Activated T-helper 2 cell treated with anti-CD3 and anti-CD28 coated beads, Interferon-gamma antibody, Interleukin-2, Interleukin-4, amounts not matched to agents 10 μg/mL and 5 μg/mL and 100 μg/mL, durations not matched to agents 14 hours and 24 hours and 36 hours (primary cell): ENCODE measurements around the gene MAPK8IP1. TPM values are rescaled to one million over a fixed set of nuclear protein-coding genes. Genes with fewer than 3 reads are reported as not detected.
"Not testable (repeated sequence)": the region's sequence is repeated elsewhere in the genome, so short reads cannot be mapped to it uniquely, and the experiment has no call there.

Experiments
- DNase-seq: peaks from one replicate; pipeline ENCODE4 v3.0.0; 2021; ENCODE audit warnings: low spot score
- H3K27ac Mint-ChIP-seq: one replicate; pipeline ENCODE4 v1.8.0; 2021; ENCODE audit warnings: mixed read lengths
- H3K27me3 Mint-ChIP-seq: one replicate; pipeline ENCODE4 v1.8.0; 2021; ENCODE audit warnings: low read depth, mixed read lengths
- H3K36me3 Mint-ChIP-seq: one replicate; pipeline ENCODE4 v1.8.0; 2021; ENCODE audit warnings: low read depth, mixed read lengths
- H3K4me1 Mint-ChIP-seq: one replicate; pipeline ENCODE4 v1.8.0; 2021; ENCODE audit warnings: low read depth, mixed read lengths
- H3K4me3 Mint-ChIP-seq: one replicate; pipeline ENCODE4 v1.8.0; 2021; ENCODE audit warnings: low read depth, mild to moderate bottlenecking, moderate library complexity, mixed read lengths
- H3K9me3 Mint-ChIP-seq: one replicate; pipeline ENCODE4 v1.8.0; 2021; ENCODE audit warnings: mixed read lengths
- intact Hi-C: fragments of 100-400 bp; cut with micrococcal nuclease; formaldehyde crosslinking; loops from one replicate; pipeline ENCODE4 v1.15.1; 2023
- total RNA-seq: library from RNA; stranded (reverse); gene quantifications from 2 replicates; pipeline ENCODE4 v1.2.3, GENCODE V29; 2022

The MAPK8IP1 gene
- total RNA-seq, 1 donor from 2014 or later, result 0.66 TPM

DNA sequence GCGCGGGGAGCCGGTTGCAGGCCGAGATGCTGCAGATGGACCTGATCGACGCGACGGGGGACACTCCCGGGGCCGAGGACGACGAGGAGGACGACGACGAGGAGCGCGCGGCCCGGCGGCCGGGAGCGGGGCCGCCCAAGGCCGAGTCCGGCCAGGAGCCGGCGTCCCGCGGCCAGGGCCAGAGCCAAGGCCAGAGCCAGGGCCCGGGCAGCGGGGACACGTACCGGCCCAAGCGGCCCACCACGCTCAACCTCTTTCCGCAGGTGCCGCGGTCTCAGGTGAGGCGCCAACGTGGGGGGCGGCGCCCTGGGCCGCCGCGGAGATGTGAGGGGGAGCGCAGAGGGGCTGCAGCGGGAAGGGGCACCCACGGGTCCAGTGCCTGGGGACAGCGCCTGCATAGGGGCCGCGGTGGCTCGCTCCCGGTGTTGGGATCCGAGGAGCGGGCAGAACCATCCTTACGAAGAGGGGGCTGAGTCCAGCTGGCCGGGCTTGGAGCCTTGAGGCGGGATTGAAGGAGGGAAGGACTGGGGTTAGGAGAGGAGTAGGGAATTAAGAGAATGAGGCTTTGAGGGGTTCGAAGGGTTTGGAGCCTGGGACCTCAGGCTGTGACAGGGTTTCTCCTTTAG, 14.8 kb downstream of the MAPK8IP1 start:
- H3K36me3 Mint-ChIP-seq, DNase-seq, H3K4me1 Mint-ChIP-seq, intact Hi-C loops, H3K4me3 Mint-ChIP-seq, H3K9me3 Mint-ChIP-seq, H3K27ac Mint-ChIP-seq: not testable (repeated sequence)
- peaks cover 24% of the 10 kb centered on the region for H3K27me3 Mint-ChIP-seq

- Mint-ChIP-seq H3K27me3 (peaks cover 24% of the 10 kb centered on the region), H3K4me1 (no peaks in the 10 kb centered on the region), H3K27ac (no peak overlapping the region), H3K9me3 (no peaks in the 10 kb centered on the region), H3K4me3 (no peak overlapping the region), H3K36me3 (no peaks in the 10 kb centered on the region)
- intact Hi-C loops, result no loop called here
- DNase-seq, result no peak
Measured at GRCh38 chr11:45900916-45901617, 15.6 kb downstream of the MAPK8IP1 start.

DNA sequence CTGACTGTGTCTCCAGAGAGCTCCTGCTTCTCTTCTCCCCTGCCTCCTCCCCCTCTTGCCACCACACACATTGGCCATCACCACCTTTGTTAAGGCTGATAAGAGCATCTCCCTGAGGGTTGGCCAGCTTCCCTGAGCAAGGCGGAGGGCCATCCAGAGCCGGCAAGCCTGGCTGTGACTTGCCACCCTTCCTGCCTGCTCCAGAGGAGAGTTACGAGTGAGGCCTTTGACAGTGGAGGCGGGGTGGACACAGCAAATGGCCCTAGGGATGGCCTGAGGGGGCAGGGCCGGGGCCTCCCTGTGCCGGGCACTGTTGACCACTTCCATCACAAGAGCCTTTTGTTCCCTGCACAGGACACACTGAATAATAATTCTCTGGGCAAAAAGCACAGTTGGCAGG, 16.2 kb downstream of the MAPK8IP1 start:
- H3K27ac Mint-ChIP-seq, result no peak overlapping the region
- no peaks in the 10 kb centered on the region for H3K36me3 Mint-ChIP-seq
- intact Hi-C loops, result no loop called here
- no peaks in the 10 kb centered on the region for H3K9me3 Mint-ChIP-seq
- no peak for DNase-seq
- peaks cover 24% of the 10 kb centered on the region for H3K27me3 Mint-ChIP-seq
- H3K4me1 Mint-ChIP-seq, result no peaks in the 10 kb centered on the region
- no peak overlapping the region for H3K4me3 Mint-ChIP-seq

DNA sequence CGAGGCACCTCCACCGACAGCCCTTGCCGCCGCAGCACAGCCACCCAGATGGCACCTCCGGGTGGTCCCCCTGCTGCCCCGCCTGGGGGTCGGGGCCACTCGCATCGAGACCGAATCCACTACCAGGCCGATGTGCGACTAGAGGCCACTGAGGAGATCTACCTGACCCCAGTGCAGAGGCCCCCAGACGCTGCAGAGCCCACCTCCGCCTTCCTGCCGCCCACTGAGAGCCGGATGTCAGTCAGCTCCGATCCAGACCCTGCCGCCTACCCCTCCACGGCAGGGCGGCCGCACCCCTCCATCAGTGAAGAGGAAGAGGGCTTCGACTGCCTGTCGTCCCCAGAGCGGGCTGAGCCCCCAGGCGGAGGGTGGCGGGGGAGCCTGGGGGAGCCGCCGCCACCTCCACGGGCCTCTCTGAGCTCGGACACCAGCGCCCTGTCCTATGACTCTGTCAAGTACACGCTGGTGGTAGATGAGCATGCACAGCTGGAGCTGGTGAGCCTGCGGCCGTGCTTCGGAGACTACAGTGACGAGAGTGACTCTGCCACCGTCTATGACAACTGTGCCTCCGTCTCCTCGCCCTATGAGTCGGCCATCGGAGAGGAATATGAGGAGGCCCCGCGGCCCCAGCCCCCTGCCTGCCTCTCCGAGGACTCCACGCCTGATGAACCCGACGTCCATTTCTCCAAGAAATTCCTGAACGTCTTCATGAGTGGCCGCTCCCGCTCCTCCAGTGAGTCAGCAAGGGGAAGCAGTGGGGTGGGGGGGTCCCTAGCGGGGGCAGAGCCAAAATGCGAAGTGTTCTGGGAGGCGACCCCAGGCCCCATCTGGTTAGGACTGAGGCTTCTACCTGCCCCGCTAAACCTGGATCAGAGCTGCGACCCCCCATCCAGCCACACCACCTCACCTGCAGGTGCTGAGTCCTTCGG, 17.3 kb downstream of the MAPK8IP1 start:
- intact Hi-C loops, result no loop called here
- no peak overlapping the region for H3K4me3 Mint-ChIP-seq
- H3K27ac Mint-ChIP-seq, result no peak overlapping the region
- no peak for DNase-seq
- no peaks in the 10 kb centered on the region for H3K4me1 Mint-ChIP-seq
- H3K9me3 Mint-ChIP-seq, result no peaks in the 10 kb centered on the region
- H3K27me3 Mint-ChIP-seq, result peaks cover 24% of the 10 kb centered on the region
- H3K36me3 Mint-ChIP-seq, result no peaks in the 10 kb centered on the region

DNA sequence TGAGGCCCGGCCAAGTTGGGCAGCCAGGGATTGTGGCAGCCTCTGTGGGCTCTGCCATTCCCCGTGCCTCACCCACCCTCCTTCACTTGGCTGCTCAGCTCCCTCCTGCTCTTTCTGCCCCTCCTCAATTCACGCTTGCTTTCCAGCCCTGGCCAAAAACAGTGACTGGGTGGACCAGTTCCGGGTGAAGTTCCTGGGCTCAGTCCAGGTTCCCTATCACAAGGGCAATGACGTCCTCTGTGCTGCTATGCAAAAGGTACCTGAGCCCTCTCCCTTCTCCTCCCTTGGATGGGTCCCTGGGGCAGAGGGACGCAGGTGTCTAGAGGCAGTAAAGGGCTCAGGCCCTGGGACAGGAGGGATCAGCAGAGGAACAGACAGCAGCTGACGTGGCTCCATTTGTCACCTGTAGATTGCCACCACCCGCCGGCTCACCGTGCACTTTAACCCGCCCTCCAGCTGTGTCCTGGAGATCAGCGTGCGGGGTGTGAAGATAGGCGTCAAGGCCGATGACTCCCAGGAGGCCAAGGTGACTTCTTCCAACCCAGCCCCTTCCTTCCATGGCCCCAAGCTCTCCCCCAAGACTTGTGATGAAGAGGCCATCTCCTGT, 19.0 kb downstream of the MAPK8IP1 start:
- Mint-ChIP-seq H3K9me3 (no peaks in the 10 kb centered on the region), H3K4me3 (no peak overlapping the region), H3K36me3 (no peaks in the 10 kb centered on the region), H3K27me3 (peaks cover 18% of the 10 kb centered on the region), H3K4me1 (no peaks in the 10 kb centered on the region), H3K27ac (no peak overlapping the region)
- intact Hi-C loops, result no loop called here
- no peak for DNase-seq

- no peak overlapping the region for H3K27ac Mint-ChIP-seq
- no peak for DNase-seq
- no peak overlapping the region for H3K4me3 Mint-ChIP-seq
- intact Hi-C loops, result no loop called here
- peaks cover 18% of the 10 kb centered on the region for H3K27me3 Mint-ChIP-seq
- no peaks in the 10 kb centered on the region for H3K9me3 Mint-ChIP-seq
- no peaks in the 10 kb centered on the region for H3K36me3 Mint-ChIP-seq
- H3K4me1 Mint-ChIP-seq, result no peaks in the 10 kb centered on the region
Measured at GRCh38 chr11:45905095-45905494, 19.6 kb downstream of the MAPK8IP1 start.

DNA sequence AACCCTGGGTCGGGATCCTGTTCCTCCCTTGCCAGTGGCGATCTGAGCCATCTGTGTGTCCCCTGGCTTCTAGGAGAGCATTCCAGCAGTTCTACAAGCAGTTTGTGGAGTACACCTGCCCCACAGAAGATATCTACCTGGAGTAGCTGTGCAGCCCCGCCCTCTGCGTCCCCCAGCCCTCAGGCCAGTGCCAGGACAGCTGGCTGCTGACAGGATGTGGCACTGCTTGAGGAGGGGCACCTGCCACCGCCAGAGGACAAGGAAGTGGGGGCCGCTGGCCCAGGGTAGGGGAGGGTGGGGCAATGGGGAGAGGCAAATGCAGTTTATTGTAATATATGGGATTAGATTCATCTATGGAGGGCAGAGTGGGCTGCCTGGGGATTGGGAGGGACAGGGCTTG, 20.1 kb downstream of the MAPK8IP1 start:
- peaks cover 16% of the 10 kb centered on the region for H3K27me3 Mint-ChIP-seq
- H3K4me1 Mint-ChIP-seq, intact Hi-C loops, H3K36me3 Mint-ChIP-seq, DNase-seq, H3K4me3 Mint-ChIP-seq, H3K9me3 Mint-ChIP-seq, H3K27ac Mint-ChIP-seq: not testable (repeated sequence)

DNA sequence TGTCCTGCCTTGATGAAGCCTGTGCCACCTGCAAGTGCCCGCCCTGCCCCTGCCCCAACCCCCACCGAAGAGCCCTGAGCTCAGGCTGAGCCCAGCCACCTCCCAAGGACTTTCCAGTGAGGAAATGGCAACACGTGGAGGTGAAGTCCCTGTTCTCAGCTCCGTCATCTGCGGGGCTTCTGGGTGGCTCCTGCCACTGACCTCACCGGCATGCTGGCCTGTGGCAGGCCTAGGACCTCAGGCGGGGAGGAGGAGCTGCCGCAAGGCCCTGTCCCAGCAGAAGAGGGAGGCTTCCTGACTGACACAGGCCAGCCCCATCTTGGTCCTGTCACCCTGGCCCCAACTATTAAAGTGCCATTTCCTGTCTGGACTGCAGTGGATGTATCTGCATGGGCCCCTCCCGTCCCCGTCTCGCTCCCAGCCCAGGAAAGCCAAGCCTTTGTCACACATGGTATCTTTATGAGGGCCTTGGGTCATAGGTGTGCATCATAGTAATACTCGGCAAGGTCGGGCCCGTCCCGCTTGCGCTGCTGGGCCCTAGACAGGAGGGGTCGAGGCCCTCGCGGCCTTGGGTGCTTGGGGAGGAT, 20.7 kb downstream of the MAPK8IP1 start:
- Mint-ChIP-seq H3K4me1 (no peaks in the 10 kb centered on the region), H3K4me3 (no peak overlapping the region), H3K27ac (no peak overlapping the region), H3K36me3 (peaks cover 7% of the 10 kb centered on the region), H3K9me3 (no peaks in the 10 kb centered on the region), H3K27me3 (peaks cover 9% of the 10 kb centered on the region)
- DNase-seq, result no peak
- intact Hi-C loops, result no loop called here

- no peaks in the 10 kb centered on the region for H3K4me1 Mint-ChIP-seq
- no peak within 1 kb of the TSS for H3K4me3 Mint-ChIP-seq
- H3K27me3 Mint-ChIP-seq, result peaks cover under 1% of the 10 kb centered on the region
- H3K36me3 Mint-ChIP-seq, result peaks cover 11% of the 10 kb centered on the region
- DNase-seq, result no peak
- intact Hi-C loops, result no loop called here
- no peak within 1 kb of the TSS for H3K27ac Mint-ChIP-seq
- no peaks in the 10 kb centered on the region for H3K9me3 Mint-ChIP-seq
Measured at GRCh38 chr11:45906965-45907611, 21.6 kb downstream of the MAPK8IP1 start, which contains the start of gene FREY1. Gene FREY1 (minus strand): TSS chr11:45907271. CDS start chr11:45907245, 26 bp downstream.

DNA sequence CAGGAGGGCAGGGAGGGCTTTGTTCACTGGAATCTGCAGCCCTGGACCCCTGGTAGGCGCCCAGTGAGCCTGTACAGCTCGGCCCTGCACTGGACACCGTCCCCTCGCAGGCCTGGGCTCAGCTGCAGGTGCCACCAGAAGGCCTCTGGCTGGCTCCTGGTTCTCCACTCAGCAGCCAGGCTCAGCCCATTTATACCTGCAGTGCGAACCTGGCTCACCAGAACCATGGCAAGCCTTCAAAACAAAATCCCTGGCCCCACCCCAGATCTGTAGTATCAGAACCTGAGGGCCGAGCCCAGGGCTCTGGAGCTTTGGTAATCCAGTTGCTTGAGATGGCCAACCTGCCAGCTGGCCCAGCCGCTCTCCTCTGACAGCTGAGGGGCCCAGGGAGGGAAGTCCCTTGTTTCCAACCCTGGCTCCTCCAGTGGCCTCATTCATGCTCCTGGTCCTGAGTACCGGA, 22.5 kb downstream of the MAPK8IP1 start:
- no peak for DNase-seq
- Mint-ChIP-seq H3K4me1 (no peaks in the 10 kb centered on the region), H3K36me3 (peaks cover 11% of the 10 kb centered on the region), H3K9me3 (no peaks in the 10 kb centered on the region), H3K4me3 (no peak overlapping the region), H3K27ac (no peak overlapping the region), H3K27me3 (no peaks in the 10 kb centered on the region)
- intact Hi-C loops, result no loop called here

- Mint-ChIP-seq H3K4me1 (no peaks in the 10 kb centered on the region), H3K4me3 (no peak overlapping the region), H3K9me3 (no peaks in the 10 kb centered on the region), H3K27me3 (no peaks in the 10 kb centered on the region), H3K27ac (no peak overlapping the region), H3K36me3 (peaks cover 18% of the 10 kb centered on the region)
- DNase-seq, result no peak
- intact Hi-C loops, result no loop called here
Measured at GRCh38 chr11:45909594-45910475, 24.4 kb downstream of the MAPK8IP1 start.
